Caco-2 (cell line): ENCODE data around the gene LAPTM5. TPM values are rescaled to one million over a fixed set of nuclear protein-coding genes. Genes with fewer than 3 reads are reported as not detected.

Experiments used
- BruUV-seq: library from RNA; stranded (reverse); fragments of 400-500 nt; replicated peaks from 2 replicates; lab custom pipeline; 2021; lab: Mats Ljungman, UMichigan
- CTCF ChIA-PET: fragments of 300-600 bp; sonication (Branson Sonifier 250); formaldehyde crosslinking; loops from one replicate; lab custom pipeline; 2022; ENCODE audit warnings: antibody characterized with exemption; lab: Charles Lee
- POLR2A ChIA-PET: fragments of 300-600 bp; sonication (Branson Sonifier 250); formaldehyde crosslinking; loops from one replicate; lab custom pipeline; 2022; ENCODE audit warnings: antibody characterized with exemption; lab: Charles Lee
- DNase-seq, 2 experiments: peaks; one replicate each; pipeline versions ENCODE4 v3.0.0 to v3.0.0-alpha.2; 2020 to 2022
- H3K27me3 ChIP-seq: replicated peaks from 2 replicates; pipeline ENCODE4 v1.6.0; 2011; ENCODE audit warnings: low read length; ENCODE audit not compliant: control insufficient read depth, insufficient read depth
- H3K36me3 ChIP-seq: 2 replicates; pipeline ENCODE4 v1.5.1; 2011; ENCODE audit warnings: low read length; ENCODE audit not compliant: control insufficient read depth, insufficient read depth
- H3K4me1 ChIP-seq: fragments of 250-450 bp; sonication (Bioruptor Pico); 2 replicates; pipeline ENCODE4 v1.5.1; 2020; ENCODE audit warnings: mild to moderate bottlenecking
- H3K4me3 ChIP-seq: 2 replicates; pipeline ENCODE4 v1.5.1; 2011; ENCODE audit warnings: low read depth, mild to moderate bottlenecking, control low read depth, low read length
- H3K9me3 ChIP-seq: fragments of 250-450 bp; sonication (Bioruptor Pico); 2 replicates; pipeline ENCODE4 v1.5.1; 2020; ENCODE audit warnings: mild to moderate bottlenecking, moderate library complexity
- H3K27ac Mint-ChIP-seq: one replicate; pipeline ENCODE4 v1.8.0; 2022; ENCODE audit warnings: mixed read lengths; ENCODE audit not compliant: unreplicated experiment
- H3K27me3 Mint-ChIP-seq: one replicate; pipeline ENCODE4 v1.8.0; 2022; ENCODE audit warnings: mixed read lengths; ENCODE audit not compliant: insufficient read depth, unreplicated experiment
- H3K36me3 Mint-ChIP-seq: one replicate; pipeline ENCODE4 v1.8.0; 2022; ENCODE audit warnings: mild to moderate bottlenecking, mixed read lengths; ENCODE audit not compliant: insufficient read depth, unreplicated experiment
- H3K4me1 Mint-ChIP-seq: one replicate; pipeline ENCODE4 v1.8.0; 2022; ENCODE audit warnings: low read depth, mixed read lengths; ENCODE audit not compliant: unreplicated experiment
- H3K4me3 Mint-ChIP-seq: one replicate; pipeline ENCODE4 v1.8.0; 2022; ENCODE audit warnings: mild to moderate bottlenecking, moderate library complexity, mixed read lengths; ENCODE audit not compliant: unreplicated experiment
- H3K9me3 Mint-ChIP-seq: one replicate; pipeline ENCODE4 v1.8.0; 2022; ENCODE audit warnings: mixed read lengths; ENCODE audit not compliant: unreplicated experiment
- intact Hi-C: fragments of 100-400 bp; cut with micrococcal nuclease; formaldehyde crosslinking; loops from one replicate; pipeline ENCODE4 v1.10.0; 2022; ENCODE audit not compliant: unreplicated experiment
- total RNA-seq: library from RNA; stranded (reverse); gene quantifications from 2 replicates; pipeline ENCODE4 v1.2.3, GENCODE V29; 2022
- TF ChIP-seq, protein P1 (sequence below), 2 experiments: fragments of 200-600 bp in 1 of 2; IDR thresholded peaks; 1 replicate in 1 of 2; 2 replicates in 1 of 2; pipeline versions ENCODE4 v1.5.1 to v1.8.0; 2011 to 2022; ENCODE audit warnings: antibody characterized with exemption in 1 of 2, control low read depth in 1 of 2, inconsistent platforms in 1 of 2, low read depth in 1 of 2, low read length in 1 of 2, mild to moderate bottlenecking in 1 of 2, moderate library complexity in 1 of 2; ENCODE audit not compliant: insufficient read depth in 1 of 2, severe bottlenecking in 1 of 2, unreplicated experiment in 1 of 2

LAPTM5 gene
- total RNA-seq, 1 experiment from 2014 or later = not detected

DNA sequence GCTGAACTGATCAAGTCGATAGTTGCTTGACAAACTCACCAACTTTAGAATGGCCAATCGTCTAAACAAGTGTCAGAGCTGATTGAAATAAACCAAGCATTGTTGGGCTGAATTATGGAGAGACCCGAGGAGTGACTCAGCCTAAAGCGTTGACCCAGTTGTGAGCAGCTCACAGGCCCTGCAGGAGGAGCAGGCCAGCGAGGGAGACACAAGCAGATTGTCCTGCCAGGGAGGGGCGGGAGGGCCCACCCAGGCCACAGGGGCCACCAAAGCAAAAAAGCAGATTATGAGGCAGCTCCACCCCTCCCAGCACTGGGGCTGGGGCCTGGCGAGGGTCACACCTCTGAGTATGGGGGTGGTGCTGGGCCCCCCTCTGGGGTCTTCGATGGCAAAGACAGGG is 24.1 kb downstream of the LAPTM5 start:
- intact Hi-C loops = no loop called here
- Histone ChIP-seq H3K4me1 (no peaks in the 10 kb centered on the region), H3K36me3 (no peaks in the 10 kb centered on the region), H3K27me3 (no peaks in the 10 kb centered on the region), H3K4me3 (no peak overlapping the region), H3K9me3 (no peaks in the 10 kb centered on the region)
- TF ChIP-seq, protein P1, sequence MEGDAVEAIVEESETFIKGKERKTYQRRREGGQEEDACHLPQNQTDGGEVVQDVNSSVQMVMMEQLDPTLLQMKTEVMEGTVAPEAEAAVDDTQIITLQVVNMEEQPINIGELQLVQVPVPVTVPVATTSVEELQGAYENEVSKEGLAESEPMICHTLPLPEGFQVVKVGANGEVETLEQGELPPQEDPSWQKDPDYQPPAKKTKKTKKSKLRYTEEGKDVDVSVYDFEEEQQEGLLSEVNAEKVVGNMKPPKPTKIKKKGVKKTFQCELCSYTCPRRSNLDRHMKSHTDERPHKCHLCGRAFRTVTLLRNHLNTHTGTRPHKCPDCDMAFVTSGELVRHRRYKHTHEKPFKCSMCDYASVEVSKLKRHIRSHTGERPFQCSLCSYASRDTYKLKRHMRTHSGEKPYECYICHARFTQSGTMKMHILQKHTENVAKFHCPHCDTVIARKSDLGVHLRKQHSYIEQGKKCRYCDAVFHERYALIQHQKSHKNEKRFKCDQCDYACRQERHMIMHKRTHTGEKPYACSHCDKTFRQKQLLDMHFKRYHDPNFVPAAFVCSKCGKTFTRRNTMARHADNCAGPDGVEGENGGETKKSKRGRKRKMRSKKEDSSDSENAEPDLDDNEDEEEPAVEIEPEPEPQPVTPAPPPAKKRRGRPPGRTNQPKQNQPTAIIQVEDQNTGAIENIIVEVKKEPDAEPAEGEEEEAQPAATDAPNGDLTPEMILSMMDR (IDR thresholded peaks at IDR 0.05; ENCODE audit: insufficient read depth in 1 of 2, low read depth in 1 of 2, low read length in 1 of 2, severe bottlenecking in 1 of 2, unreplicated experiment in 1 of 2) = no peak
- no peaks in the 10 kb centered on the region for H3K27me3 Mint-ChIP-seq
- ChIA-PET CTCF (no interaction called here), POLR2A (no interaction called here)
- no peak overlapping the region for H3K4me3 Mint-ChIP-seq
- H3K27ac Mint-ChIP-seq = no peak overlapping the region
- no TSS peak for BruUV-seq
- DNase-seq = no peak
- H3K36me3 Mint-ChIP-seq = no peaks in the 10 kb centered on the region
- no peaks in the 10 kb centered on the region for H3K4me1 Mint-ChIP-seq
- no peaks in the 10 kb centered on the region for H3K9me3 Mint-ChIP-seq

DNA sequence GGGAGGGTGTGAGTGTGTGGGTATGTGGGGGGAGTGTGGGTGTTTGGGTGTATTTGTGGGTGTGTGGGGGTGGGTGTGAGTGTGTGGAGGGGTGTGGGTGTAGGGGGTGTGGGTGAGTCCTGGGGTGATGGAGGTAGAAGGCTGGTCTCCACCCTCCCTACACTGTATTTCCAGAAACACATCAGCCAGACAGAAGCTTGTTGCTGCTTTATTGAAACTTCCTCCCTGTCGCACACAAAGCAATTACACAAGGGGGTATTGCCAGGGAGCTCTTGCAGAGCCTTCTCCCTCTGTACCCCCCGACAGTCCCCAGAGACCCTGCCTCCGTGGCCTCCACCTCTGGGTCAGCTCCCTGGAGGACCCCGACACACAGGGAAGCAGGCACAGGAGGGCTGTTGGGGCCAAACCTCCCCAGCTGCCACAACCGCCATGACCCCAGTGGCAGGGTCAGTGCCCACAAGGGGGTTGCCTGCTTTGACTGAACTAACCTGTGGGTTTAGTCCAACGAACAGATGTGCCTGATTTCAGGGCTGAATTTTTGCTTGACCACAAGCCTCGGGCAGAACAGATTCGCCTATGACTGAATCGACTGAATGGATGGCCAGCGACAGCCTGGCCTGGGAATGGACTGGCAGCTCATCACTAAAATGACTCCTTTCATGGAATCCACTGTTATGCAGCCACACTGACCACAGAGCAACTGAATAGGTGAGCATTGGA is 25.1 kb downstream of the LAPTM5 start:
- H3K27ac Mint-ChIP-seq = no peak overlapping the region
- H3K4me1 ChIP-seq = no peaks in the 10 kb centered on the region

DNA sequence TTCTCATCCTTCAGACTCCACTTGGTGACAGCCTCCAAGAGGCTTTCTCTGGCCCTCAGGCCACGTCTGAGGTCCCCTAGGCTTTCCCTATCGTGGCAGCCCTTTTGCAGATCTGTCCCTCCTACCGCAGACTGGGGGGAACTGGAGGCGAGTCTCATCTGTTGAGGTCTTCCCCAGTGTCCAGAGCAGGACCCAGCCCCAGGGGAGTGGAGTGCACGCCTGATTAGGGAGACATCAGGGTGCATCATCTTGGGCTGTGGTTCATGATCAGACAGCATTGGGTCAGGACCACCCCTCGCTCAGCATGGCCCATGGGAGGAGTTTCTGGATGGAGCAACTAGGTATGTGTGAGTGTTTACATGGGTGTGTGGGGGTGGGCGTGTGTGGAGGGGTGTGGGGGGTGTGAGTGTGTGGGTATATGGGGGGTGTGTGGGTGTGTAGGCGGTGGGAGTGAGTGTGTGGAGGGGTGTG is 25.7 kb downstream of the LAPTM5 start:
- TF ChIP-seq, protein P1 (IDR thresholded peaks at IDR 0.05; ENCODE audit: insufficient read depth in 1 of 2, low read depth in 1 of 2, low read length in 1 of 2, severe bottlenecking in 1 of 2, unreplicated experiment in 1 of 2) = no peak
- no TSS peak for BruUV-seq
- no peaks in the 10 kb centered on the region for H3K9me3 Mint-ChIP-seq
- H3K27ac Mint-ChIP-seq = no peak overlapping the region
- H3K4me3 Mint-ChIP-seq = no peak overlapping the region
- H3K27me3 Mint-ChIP-seq = no peaks in the 10 kb centered on the region
- ChIA-PET CTCF (interaction anchor here (0.6 kb wide), 1 partner anchor 111 kb away, joined by 3 read pairs; no protein-coding TSS in a partner anchor), POLR2A (no interaction called here)
- Histone ChIP-seq H3K36me3 (no peaks in the 10 kb centered on the region), H3K4me1 (no peaks in the 10 kb centered on the region), H3K27me3 (no peaks in the 10 kb centered on the region), H3K4me3 (no peak overlapping the region), H3K9me3 (no peaks in the 10 kb centered on the region)
- intact Hi-C loops = no loop called here
- DNase-seq = no peak
- no peaks in the 10 kb centered on the region for H3K36me3 Mint-ChIP-seq
- no peaks in the 10 kb centered on the region for H3K4me1 Mint-ChIP-seq

More for the DNA sequence above, 25.1 kb downstream of the LAPTM5 start:
- POLR2A ChIA-PET = no interaction called here
- no peaks in the 10 kb centered on the region for H3K27me3 Mint-ChIP-seq
- no peak for DNase-seq
- Histone ChIP-seq H3K36me3 (no peaks in the 10 kb centered on the region), H3K27me3 (no peaks in the 10 kb centered on the region), H3K9me3 (no peaks in the 10 kb centered on the region), H3K4me3 (no peak overlapping the region)
- CTCF ChIA-PET = no interaction called here
- no peak overlapping the region for H3K4me3 Mint-ChIP-seq
- intact Hi-C loops = no loop called here
- H3K36me3 Mint-ChIP-seq = no peaks in the 10 kb centered on the region
- H3K9me3 Mint-ChIP-seq = no peaks in the 10 kb centered on the region
- no peaks in the 10 kb centered on the region for H3K4me1 Mint-ChIP-seq
- no TSS peak for BruUV-seq
- TF ChIP-seq, protein P1 (IDR thresholded peaks at IDR 0.05; ENCODE audit: insufficient read depth in 1 of 2, low read depth in 1 of 2, low read length in 1 of 2, severe bottlenecking in 1 of 2, unreplicated experiment in 1 of 2) = no peak
